ENCODE data around the gene PVALB.

The PVALB gene

DNA sequence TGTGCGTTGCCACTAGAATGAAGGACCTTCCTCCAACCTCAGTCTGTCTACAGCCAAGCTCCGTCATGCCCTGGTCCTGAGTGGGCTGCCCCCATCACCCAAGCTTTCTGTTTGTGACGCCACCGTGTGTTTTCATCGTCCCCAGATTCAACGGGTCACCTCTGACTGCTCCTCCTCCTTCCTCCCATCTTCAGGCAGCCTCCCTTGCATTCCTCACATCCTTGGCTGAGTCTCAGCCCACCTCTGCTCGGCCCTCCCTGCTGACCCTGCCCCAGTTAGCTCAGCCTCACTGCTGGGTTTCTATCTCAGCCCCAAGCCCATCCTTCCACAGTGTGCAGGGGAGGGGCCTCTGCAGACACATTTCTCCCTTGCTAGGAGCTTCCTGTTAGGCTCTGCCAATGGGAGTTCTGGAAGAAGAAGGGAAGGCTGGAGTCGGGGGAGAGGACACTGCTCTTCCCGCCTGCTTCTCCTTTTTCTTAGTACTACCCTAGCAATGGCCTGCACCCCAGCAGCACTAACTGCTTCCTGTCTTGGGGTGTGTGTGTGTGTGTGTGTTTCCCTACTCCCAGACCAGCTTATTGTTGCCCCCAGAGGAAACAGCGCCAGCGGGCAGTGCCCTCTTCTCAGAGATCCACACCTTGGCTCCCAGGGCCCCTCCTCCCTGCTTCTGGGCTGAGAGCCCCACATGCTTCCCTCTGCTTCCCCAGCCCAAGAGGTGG, 46.2 kb downstream of the PVALB start:
- FAIRE-seq, result no peak

DNA sequence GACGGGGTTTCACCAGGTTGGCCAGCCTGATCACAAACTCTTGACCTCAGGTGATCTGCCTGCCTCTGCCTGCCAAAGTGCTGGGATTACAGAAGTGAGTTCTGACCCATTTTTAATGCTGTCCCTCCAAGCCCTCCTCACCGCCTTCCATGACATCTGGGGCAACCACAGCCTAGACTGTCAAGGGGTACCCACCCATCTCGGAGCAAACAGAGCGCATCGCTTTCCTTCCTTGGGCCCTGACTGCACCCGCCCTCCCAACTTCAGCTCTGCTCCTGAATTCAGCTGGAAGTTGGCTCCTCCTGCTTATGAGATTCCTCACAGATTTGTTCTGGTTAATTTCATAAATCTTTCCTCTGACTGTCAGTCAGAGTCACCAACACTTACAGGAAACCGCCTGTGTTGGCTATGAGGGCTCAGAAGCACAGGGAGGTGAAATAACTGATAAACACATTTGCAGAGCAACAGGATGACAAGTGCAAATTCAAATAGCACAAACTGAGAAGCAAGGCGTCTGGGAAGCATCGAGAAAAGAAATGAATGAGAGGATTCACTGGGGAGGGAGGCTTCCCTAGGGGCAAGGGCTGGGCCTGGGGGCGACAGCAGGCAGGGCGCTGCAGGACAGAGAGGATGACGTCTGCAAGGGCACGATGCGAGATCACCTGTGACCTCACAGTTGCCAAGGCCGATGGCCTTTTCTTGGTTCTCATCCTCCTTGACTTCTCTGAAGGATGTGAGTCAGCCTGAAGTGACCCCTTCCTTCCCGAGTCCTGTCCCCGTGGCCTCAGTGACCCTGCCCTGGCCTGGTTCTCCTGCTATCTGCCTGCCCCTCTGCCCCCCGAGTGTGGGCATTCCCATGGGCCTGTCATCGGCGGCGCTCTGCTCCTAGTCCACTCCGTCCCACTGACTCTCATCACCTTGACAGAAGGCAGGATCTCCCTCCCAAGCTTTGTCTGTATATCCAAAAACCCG, 47.0 kb downstream of the PVALB start:
- FAIRE-seq, result no peak

DNA sequence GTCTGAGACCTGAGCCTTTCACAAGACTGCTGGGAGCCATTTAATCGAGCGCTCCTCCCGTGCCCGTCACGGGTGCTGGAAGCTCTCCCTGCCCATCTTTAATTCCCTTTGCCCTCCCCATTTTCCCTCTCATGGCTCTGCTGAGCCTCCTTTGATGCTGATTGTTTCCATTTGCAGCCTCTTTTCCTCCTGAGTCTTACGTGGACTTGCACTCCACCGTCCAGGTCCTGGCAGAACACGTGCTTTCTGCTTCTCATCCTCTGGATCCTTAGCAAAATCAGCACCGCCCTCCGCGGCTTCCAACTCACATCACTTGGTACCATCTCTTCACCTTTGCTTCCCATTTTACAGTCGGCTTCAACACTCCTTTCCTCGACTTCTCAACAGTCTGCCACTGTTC, 48.2 kb downstream of the PVALB start:
- FAIRE-seq, result no peak

DNA sequence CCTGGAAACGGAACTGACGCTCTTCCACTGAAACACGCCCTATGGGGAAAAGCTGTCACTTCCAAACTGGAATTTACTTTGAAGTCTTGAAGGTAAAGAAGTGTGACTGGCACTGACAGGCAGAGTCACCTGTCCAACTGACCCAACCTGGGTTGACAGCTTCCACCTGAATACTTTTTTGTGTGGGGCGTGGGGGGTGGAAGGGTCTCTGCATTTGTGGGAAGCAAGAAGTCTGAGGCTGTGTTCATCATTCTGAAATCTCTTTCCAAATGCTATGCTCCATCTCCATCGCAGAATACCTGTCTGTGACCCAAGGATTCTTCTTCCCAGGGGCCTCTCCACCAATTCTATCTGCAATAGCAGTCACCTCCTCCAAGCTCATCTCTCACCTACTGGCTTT, 48.7 kb downstream of the PVALB start:
- FAIRE-seq, result no peak

DNA sequence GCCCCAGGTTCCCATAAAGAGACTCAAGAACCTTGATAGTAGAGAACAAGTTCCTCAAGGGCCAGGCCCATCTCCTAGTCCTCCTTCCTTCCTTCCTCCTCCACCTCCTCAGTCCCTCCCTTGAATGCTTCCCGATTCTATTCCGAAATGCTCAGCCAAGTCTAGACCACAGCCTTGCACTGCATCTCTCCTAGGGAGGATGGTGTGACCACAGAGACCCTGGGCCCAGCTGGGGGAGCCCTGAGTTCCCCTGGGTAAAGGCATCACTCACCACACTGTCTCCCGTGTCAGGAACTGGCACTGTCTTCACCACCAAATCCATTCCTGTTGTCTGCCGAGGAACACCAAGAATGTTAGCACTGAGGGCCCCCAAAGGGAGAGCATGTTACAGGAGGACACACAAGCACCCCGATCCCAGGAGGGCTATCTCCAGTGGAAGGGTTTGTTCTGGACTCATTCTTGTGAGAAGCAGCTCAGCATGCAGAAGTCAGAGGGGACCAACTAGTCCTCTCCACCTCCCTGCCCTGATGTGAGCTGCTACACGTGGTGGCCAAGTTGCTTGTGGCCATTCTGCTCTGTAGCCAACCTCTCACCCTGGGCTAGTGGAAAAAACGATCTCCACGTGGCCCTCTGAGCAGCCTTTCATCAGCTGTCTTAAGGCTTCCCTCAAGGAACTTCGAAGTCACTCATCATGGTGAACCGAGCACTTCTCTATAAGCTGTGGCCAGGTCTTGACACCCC, 49.6 kb downstream of the PVALB start:
- no peak for FAIRE-seq

DNA sequence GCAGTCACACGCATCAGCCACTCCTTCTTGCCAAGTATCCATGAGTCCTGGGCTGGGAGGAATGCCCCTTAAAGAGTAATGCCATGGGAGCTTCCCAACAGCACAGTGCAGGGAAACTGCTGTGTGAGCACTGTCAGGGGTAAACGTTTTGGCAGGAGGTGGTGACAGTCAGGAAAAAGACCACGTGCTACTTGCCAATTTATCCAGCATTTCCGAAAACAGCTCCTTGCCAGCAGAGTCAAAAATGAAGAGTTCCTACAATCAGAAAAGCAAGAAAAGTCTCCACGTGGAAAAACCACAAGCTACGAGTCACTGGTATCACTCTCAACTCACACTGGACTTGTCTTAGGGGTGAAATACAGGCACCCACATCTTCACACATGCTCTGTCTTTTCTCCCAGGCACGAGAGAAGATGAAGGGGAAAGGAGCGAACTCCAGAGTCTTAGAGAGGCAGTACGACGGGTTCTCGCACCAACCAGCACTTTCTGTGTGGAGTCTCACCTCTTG, 50.8 kb downstream of the PVALB start:
- no peak for FAIRE-seq

DNA sequence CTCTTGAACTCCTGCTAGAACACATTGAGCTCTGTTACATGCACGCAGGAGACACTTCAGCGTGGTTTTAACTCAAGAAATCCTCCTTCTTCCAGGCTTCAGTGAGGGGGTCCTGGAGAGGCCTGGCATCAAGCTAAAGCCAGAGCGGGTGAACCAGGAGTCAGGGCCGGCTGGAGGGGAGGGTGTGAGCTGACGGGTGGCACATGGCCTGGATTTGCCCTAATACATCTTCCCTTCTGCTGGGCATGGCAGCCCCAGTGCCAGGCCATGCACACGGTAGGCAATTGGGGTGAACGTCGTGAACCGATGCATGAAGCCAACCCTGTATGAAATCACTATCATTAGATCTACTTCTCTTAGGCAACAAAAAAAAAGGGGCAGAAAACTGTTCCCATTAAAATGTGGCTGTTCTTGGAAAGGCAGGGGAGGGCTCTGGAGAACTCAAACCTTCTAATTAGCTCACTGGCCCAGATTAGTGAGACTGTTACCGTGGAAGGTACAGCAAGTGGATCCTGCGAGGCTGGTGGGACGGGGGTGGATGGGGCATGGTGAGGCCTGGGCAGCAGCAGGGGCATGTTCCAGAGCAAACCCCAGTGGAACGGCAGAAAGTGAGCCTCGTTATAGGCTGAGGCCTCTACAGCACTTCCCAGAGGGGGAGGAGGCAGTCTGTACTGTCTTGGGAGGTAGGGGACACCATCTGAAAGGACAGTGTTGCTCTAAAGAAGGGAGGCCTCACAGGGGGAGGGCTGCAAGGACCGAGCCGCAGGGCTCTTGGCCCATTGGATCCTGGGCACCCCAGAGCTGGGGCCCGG, 51.5 kb downstream of the PVALB start:
- no peak for FAIRE-seq

DNA sequence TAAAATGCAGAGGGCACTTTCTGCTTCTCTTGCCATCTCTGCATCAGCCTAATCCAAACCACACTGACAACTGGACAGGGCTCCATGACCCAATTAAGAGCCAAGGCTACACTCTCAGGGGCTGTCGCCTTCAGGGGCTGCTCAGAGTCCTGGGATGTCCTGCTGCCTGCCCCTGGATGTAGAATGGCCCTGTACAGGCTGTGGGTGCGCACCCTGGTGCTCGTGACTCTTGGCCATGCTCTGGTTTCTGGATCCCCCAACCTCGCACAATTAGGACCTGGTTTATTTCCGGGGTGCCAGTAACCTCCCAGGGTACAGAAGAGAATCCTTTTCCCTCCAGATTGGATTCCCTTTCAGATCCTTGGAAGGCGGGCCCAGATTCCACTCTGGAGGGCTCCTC, 52.2 kb downstream of the PVALB start:
- FAIRE-seq, result no peak

DNA sequence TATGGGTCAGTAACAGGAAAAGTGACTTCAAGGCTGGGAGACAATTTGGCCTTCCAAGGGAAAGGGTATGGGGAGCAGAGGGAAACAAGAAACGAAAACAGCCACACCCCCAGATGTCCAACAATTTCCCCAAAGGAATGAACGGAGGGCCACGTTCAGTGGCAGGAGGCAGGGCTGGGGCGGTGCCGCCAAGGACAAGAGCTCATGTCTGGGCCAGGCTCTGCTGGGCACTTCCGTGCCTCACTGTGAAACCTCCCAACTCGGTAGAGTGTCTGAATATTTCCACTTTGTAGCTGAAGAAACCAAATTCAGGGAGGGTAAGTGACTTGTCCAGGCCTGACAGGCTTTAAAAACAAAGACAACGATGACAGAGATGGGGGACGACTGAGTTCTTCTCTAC, 52.8 kb downstream of the PVALB start:
- FAIRE-seq, result no peak

DNA sequence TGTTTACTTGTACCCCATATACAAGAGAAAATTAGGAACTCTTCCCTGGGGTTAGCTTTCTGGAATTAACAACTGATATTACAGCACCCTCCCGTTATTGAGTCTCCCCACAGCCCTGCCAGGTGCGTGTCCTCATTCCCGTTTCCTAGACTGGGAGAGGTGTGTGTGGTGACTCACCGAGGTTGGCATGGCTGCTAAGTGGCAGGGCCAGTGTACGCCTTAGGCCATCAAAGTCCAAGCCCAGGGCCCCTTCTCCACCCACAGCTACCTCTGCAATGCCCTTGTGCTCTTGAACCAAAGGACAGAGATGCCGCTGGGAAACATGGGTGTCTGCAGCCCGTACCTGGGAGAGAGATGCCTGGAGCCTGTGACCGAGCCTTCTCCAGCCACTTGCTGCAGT, 53.3 kb downstream of the PVALB start:
- no peak for FAIRE-seq

DNA sequence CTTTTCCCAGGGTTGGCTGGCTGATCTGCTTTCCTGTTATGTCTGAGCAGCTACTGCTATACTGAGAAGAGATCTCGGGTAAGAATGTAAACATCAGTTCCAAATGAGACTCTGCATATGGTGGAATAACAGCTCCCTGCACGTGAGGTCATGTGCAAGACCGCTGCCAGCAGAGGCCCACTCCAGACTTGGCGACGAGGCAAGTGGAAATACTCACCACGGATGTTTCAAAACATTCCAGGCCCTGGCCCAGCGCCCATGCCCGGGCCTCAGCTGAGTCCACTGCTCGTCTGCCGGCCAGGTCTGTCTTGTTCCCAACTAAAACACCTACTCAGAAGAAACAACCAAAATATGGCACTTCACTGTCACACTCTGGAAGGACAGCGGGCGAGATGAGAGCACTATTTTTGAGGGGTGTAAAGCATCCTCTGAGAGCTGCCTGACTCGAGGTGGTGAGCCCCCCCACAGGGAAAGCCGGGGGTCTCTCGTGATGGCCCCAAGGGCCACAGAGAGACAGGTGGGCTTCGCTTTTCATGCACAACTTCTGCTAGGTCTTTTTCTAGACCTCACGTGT, 54.1 kb downstream of the PVALB start:
- FAIRE-seq, result no peak

DNA sequence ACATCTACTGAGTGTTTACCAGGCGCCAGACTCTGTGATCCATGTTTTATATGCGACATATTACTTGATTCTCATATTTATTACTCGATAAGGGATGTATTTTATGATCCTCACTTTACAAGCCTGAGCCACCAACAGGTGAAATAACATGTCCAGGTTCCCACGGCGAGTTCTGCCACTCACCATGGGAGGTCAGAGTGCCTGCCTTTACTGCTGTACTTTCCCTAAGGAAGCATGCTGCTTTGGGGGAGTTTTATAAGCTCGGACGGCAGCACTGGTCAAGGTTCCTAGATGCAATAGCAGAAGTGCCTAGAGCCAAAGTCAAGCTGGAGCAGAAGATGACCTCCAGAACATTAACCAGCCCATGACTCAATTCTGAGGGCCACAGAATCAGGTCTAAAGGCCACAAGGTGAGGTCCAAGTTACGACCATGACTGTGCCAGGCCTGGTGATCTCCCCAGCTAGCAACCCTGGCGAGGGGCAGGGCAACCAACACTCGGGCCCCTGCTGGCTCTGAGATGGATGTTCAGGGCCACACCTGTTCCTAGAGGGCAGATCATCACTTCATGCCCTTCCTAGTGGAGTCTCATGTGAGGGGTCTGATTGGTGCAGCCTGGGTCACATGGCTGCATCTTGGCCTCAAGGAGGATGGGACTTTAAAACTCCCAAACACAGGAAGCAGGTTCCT, 55.1 kb downstream of the PVALB start:
- FAIRE-seq, result no peak

DNA sequence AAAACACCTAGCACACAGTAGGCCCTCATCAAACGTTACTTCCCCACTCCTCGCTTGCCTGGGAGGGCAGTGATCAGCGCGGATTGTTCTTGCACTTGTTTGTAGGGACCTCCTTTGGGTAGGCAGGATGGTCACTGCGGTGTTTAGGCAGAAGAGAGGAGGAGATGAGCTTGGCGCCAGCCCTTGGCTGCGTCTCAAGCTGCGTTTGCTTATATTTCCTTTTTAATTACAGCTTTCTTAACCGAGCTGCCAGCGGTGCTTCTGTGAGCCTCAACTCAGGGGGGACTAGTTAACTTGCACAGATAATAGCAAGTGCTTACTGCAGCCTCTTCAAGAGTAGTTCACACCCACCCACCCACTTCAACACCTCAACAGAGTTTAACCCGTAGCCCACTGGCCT, 56.0 kb downstream of the PVALB start:
- no peak for FAIRE-seq

DNA sequence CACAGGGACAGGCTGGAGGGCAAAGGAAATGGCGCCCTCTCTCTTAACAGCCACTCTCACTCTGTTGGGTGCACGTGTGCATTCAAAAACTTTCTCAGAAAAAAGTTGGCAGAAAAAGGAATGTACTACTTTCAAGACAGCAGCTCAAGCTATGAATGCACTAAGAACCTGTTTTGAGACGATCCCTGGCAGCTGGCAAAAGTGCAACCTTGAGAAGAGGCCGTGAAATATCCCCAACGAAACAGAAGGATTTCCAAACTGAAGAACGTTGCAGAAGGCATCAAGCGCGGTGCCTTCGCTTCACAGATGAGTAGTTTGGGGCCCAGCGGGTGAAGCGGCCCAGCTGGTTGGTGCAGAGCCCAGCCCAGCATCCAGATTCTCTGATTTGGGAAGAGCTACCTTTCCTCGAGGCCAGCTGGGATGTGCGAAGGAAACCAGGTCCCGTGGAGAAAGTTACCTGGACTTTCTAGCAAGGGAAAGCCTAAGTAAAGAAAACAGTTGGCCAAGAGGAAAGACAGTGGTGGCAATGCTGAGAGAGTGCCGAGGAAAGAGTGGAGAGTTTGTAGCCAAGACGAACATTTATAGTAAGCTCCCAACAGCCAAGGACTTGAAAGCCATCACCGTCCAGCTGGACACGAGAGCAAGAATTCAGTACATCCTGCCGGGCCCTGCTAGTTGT, 57.2 kb downstream of the PVALB start:
- FAIRE-seq, result no peak

DNA sequence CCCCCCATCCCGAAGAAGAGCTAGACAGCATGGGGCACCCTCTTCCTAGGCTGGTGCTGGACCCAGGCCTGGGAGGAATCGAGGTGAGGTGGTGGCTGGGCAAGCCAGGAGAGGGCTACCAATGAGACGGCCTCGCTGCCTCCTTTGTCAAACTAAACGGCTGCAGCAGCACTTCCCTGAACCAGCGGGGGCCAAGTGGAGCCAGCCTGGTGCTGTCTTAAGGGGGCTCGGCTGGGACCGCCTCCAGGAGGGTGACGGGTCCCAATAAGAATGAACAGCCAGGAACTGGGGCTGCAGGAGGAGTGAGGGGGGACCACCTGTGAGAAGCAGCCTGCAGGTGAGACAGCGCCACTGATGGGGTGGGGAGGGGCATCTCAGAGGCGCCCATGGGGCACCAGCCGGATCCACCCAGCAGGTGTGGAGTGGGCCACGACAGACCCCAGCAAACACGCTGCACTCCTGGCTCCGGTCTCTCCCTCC, 58.0 kb downstream of the PVALB start:
- no peak for FAIRE-seq

DNA sequence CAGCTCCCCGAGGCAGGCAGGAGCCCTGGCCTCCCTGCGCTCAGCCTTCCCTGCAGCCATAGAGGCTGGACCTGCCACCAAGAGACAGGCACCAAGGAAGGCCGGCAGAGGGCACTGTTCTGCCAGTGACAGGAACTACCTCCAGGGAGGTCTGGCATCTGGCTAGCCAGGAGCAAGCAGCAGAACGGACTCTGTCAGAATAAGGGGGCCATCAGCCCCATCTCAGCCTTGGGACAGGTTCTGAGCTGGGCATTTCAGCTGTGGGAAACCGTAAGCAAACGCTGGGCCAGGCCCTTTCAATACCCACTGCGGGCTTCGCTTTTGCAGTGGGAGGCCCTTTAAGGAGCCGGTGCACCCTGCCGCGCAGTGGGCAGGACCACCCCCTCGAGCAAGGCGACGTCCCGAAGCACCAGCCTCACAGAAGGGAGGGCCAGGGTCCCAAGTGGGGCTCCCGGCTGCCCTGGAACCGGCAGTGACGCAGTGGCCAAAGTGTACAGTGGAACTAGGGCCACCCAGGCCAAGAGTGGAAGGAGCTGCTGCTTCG, 59.1 kb downstream of the PVALB start:
- FAIRE-seq, result no peak

DNA sequence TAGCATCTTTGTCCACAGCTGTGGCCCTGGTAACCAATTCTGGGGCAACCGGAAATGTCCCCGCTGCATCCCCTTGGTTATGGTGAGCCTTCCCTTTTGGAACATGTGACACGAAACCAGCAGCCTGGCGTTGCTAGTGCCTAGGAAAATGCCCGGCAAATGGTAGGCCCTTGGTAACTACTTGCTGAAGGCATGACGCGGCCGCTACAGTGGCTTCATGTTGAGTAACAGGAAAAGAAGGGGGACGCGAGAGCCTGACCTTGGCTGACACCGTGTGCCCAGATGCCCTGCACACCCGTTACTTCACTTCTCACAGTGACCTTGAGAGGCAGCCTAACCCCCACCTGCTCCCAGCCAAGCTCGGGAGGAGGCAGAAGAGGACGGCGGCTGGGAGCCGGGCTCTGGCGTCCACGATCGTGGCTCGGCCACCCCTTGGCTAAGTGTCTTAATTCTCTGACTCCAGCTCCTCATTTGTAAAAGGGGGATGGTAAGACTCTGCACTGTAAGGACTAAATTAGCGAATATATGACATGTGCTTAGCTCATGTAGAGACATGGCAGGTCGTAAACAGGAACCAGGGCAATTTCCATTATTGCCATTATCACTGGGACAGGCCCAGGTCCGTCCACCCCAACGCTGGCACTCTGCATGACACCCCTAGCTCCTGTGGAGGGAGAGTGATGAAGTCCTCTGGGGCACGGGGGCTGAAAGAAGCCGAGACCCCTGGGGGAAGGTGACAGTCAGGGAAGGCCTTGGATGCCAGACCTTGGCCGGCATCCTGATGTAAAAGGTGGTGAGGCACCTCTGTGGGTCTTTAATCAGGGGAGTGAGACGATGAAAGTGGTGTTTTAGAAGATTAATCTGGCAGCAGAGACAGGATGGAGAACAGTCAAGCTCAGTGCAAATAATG, 59.8 kb downstream of the PVALB start:
- no peak for FAIRE-seq

DNA sequence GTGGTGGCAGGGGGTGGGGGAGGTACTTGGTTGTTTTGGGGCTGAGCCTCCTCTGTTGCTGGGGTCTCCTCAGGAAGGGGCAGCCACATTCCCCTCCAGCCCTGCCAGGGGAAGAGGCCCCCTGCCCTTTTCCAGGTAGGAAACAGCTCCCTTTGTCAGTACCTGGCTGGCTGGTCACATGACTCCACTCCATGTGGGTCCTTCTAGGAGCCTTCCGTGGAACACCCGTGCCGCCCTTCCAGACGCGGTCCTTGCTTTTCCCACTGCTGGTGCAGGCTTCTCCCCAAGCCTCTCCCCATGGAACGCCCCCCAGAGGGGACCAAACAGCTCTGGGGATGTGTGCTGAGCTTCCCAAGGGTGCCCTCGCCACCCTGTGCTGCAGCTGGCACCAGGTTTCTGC, 60.8 kb downstream of the PVALB start:
- FAIRE-seq, result no peak

DNA sequence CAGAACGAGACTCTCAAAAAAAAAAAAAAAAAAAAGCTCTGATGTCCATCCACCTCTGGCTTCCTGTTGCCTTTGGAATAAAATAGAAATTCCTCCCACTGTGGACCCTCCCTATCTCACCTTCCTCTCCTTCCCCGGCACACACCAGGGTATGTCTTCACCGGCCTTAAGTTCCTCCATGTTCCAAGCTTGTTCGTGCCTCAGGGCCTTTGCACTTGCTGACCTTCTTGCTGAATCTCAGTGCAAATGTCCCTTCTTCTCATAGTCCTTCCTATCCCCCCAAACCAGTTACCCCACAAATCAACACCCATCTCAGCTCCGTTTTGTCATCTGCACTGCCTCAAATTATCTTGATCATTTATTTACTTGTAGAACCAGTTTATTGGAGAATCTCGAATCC, 61.5 kb downstream of the PVALB start:
- no peak for FAIRE-seq
